H1 (cell line): Measurements from ENCODE around the gene RAET1G.
"Not testable (repeated sequence)": the region's sequence is repeated elsewhere in the genome, so short reads cannot be mapped to it uniquely, and the experiment has no call there.

Experiments
- BACH1 ChIP-seq: IDR thresholded peaks from 2 replicates; pipeline ENCODE4 v1.6.1; 2012; ENCODE audit warnings: low read length, improper control_type of control experiment
- CTCF ChIP-seq, 3 experiments: IDR thresholded peaks; 1 replicate in 2 of 3; 2 replicates in 1 of 3; pipeline versions ENCODE4 v1.5.1 to v1.6.1; 2011; ENCODE audit warnings: low read length in 3 of 3, mild to moderate bottlenecking in 3 of 3, inconsistent platforms in 2 of 3, low read depth in 1 of 3, moderate library complexity in 1 of 3; ENCODE audit not compliant: insufficient read depth in 1 of 3; ENCODE audit errors: control extremely low read depth in 1 of 3
- TAF1 ChIP-seq: IDR thresholded peaks from 2 replicates; pipeline ENCODE4 v1.6.1; 2011; ENCODE audit warnings: mild to moderate bottlenecking, low read depth, low read length

GRCh38 chr6:149922091-149922490 lies 830 bp downstream of the RAET1G start:
- not testable (repeated sequence) for TF ChIP-seq CTCF (IDR thresholded peaks at IDR 0.05; ENCODE audit: control extremely low read depth in 1 of 3, insufficient read depth in 1 of 3, low read depth in 1 of 3, low read length in 3 of 3); TAF1; BACH1
